ENCODE results near the gene TRIP4. TPM values are rescaled to one million over a fixed set of nuclear protein-coding genes. Genes with fewer than 3 reads are reported as not detected.

TRIP4 gene
- total and polyA plus RNA-seq, 2 of the 8 experiments (the other 6 are each of a cell fraction or from before 2014, with no cell fraction given), result 6.2 to 18.9 TPM

- TF ChIP-seq ATF2 (IDR thresholded peaks at IDR 0.05; ENCODE audit: low read length) (no peak), TEAD4 (IDR thresholded peaks at IDR 0.05; ENCODE audit: low read depth, low read length) (no peak), CBX5 (IDR thresholded peaks at IDR 0.05; ENCODE audit: low read depth, low read length) (no peak)
These were observed 44.4 kb upstream of the TRIP4 start (continued) for GRCh38 chr15:64343222-64343621.
